H9 (cell line): ENCODE data around the gene TUBGCP6. TPM values are rescaled to one million over a fixed set of nuclear protein-coding genes. Genes with fewer than 3 reads are reported as not detected.

Source experiments
- DNase-seq: peaks from one replicate; pipeline ENCODE4 v3.0.0-alpha.2; 2017
- H2AFZ ChIP-seq: one replicate; pipeline ENCODE4 v1.6.1; 2013; ENCODE audit warnings: mild to moderate bottlenecking, low read length, control low read depth, moderate library complexity
- H2AK5ac ChIP-seq: 2 replicates; pipeline ENCODE4 v1.6.1; 2013; ENCODE audit warnings: low read length, control low read depth, mixed read lengths; ENCODE audit not compliant: insufficient read length
- H2BK120ac ChIP-seq: one replicate; pipeline ENCODE4 v1.6.1; 2013; ENCODE audit warnings: low read depth, mild to moderate bottlenecking, low read length, control low read depth, inconsistent platforms; ENCODE audit not compliant: poor library complexity, severe bottlenecking
- H2BK12ac ChIP-seq: 2 replicates; pipeline ENCODE4 v1.6.1; 2013; ENCODE audit warnings: low read length, control low read depth, mixed read lengths, low read depth; ENCODE audit not compliant: insufficient read length
- H2BK15ac ChIP-seq: 2 replicates; pipeline ENCODE4 v1.6.1; 2013; ENCODE audit warnings: low read depth, low read length, control low read depth
- H2BK20ac ChIP-seq: one replicate; pipeline ENCODE4 v1.6.1; 2013; ENCODE audit warnings: low read depth, mild to moderate bottlenecking, low read length, control low read depth, inconsistent platforms; ENCODE audit not compliant: poor library complexity, severe bottlenecking
- H2BK5ac ChIP-seq: 2 replicates; pipeline ENCODE4 v1.6.1; 2013; ENCODE audit warnings: low read length, control low read depth, mixed read lengths; ENCODE audit not compliant: insufficient read length
- H3K14ac ChIP-seq: 2 replicates; pipeline ENCODE4 v1.6.1; 2013; ENCODE audit warnings: low read length, control low read depth; ENCODE audit not compliant: insufficient read depth
- H3K18ac ChIP-seq: 2 replicates; pipeline ENCODE4 v1.6.1; 2013; ENCODE audit warnings: low read depth, mild to moderate bottlenecking, mixed read lengths, low read length, control low read depth; ENCODE audit not compliant: insufficient read length
- H3K23ac ChIP-seq: 2 replicates; pipeline ENCODE4 v1.6.1; 2013; ENCODE audit warnings: low read length, control low read depth, mixed read lengths, low read depth; ENCODE audit not compliant: insufficient read length
- H3K23me2 ChIP-seq: 2 replicates; pipeline ENCODE4 v1.6.1; 2013; ENCODE audit warnings: low read depth, mild to moderate bottlenecking, mixed read lengths, low read length, control low read depth; ENCODE audit not compliant: insufficient read length, poor library complexity, severe bottlenecking
- H3K27ac ChIP-seq: 2 replicates; pipeline ENCODE4 v1.5.1; 2013; ENCODE audit warnings: low read length, control low read depth, mixed read lengths, low read depth; ENCODE audit not compliant: insufficient read length
- H3K27me3 ChIP-seq: 2 replicates; pipeline ENCODE4 v1.6.1; 2013; ENCODE audit warnings: low read length, control low read depth, inconsistent platforms; ENCODE audit not compliant: insufficient read depth
- H3K4ac ChIP-seq: 2 replicates; pipeline ENCODE4 v1.6.1; 2013; ENCODE audit warnings: low read depth, mild to moderate bottlenecking, control low read depth, inconsistent platforms, low read length, moderate library complexity
- H3K4me1 ChIP-seq: 2 replicates; pipeline ENCODE4 v1.6.1; 2013; ENCODE audit warnings: low read length, control low read depth, inconsistent platforms; ENCODE audit not compliant: insufficient read depth
- H3K4me2 ChIP-seq: 2 replicates; pipeline ENCODE4 v1.6.1; 2013; ENCODE audit warnings: low read length, control low read depth, mixed read lengths; ENCODE audit not compliant: insufficient read length, insufficient read depth
- H3K56ac ChIP-seq: 2 replicates; pipeline ENCODE4 v1.6.1; 2013; ENCODE audit warnings: low read depth, mild to moderate bottlenecking, mixed read lengths, low read length, control low read depth; ENCODE audit not compliant: insufficient read length
- H3K79me1 ChIP-seq: 2 replicates; pipeline ENCODE4 v1.6.1; 2013; ENCODE audit warnings: low read depth, mild to moderate bottlenecking, moderate library complexity, low read length, control low read depth, inconsistent platforms; ENCODE audit not compliant: insufficient read depth, poor library complexity, severe bottlenecking
- H3K79me2 ChIP-seq: 2 replicates; pipeline ENCODE4 v1.6.1; 2013; ENCODE audit warnings: low read length, control low read depth, inconsistent platforms; ENCODE audit not compliant: insufficient read depth
- H3K9ac ChIP-seq: 2 replicates; pipeline ENCODE4 v1.6.1; 2013; ENCODE audit warnings: low read length, control low read depth, mixed read lengths; ENCODE audit not compliant: insufficient read length; ENCODE audit errors: extremely low read depth
- H3K9me3 ChIP-seq: one replicate; pipeline ENCODE4 v1.6.1; 2013; ENCODE audit warnings: low read depth, low read length, inconsistent platforms; ENCODE audit not compliant: control insufficient read depth
- H3T11ph ChIP-seq: one replicate; pipeline ENCODE4 v1.6.1; 2013; ENCODE audit warnings: mild to moderate bottlenecking, low read length, control low read depth, inconsistent platforms
- H4K20me1 ChIP-seq: one replicate; pipeline ENCODE4 v1.6.1; 2013; ENCODE audit not compliant: control insufficient read depth, insufficient read length, insufficient read depth
- H4K5ac ChIP-seq: 2 replicates; pipeline ENCODE4 v1.6.1; 2013; ENCODE audit warnings: low read depth, mild to moderate bottlenecking, mixed read lengths, low read length, control low read depth; ENCODE audit not compliant: insufficient read length
- H4K8ac ChIP-seq: replicated peaks from 2 replicates; pipeline ENCODE4 v1.6.1; 2013; ENCODE audit warnings: low read length, control low read depth, mixed read lengths, low read depth; ENCODE audit not compliant: insufficient read length
- H4K91ac ChIP-seq: 2 replicates; pipeline ENCODE4 v1.6.1; 2013; ENCODE audit warnings: low read depth, mild to moderate bottlenecking, moderate library complexity, mixed read lengths, low read length, control low read depth; ENCODE audit not compliant: insufficient read length
- H3K27ac Mint-ChIP-seq, 3 experiments: 2 replicates in 2 of 3; 3 replicates in 1 of 3; pipeline ENCODE4 v1.8.0; 2020 to 2021; ENCODE audit warnings: mixed read lengths in 3 of 3, mild to moderate bottlenecking in 1 of 3, moderate library complexity in 1 of 3
- H3K27me3 Mint-ChIP-seq: 2 replicates; pipeline ENCODE4 v1.8.0; 2021; ENCODE audit warnings: low read depth, mild to moderate bottlenecking, moderate library complexity, mixed read lengths
- H3K36me3 Mint-ChIP-seq, 3 experiments: 2 replicates in 2 of 3; 3 replicates in 1 of 3; pipeline ENCODE4 v1.8.0; 2020 to 2021; ENCODE audit warnings: low read depth in 3 of 3, mixed read lengths in 3 of 3; ENCODE audit not compliant: insufficient read depth in 1 of 3
- H3K4me1 Mint-ChIP-seq, 2 experiments: 2 replicates each; pipeline ENCODE4 v1.8.0; 2020; ENCODE audit warnings: mixed read lengths in 2 of 2
- H3K4me3 Mint-ChIP-seq, 2 experiments: 2 replicates in 1 of 2; 3 replicates in 1 of 2; pipeline ENCODE4 v1.8.0; 2020 to 2021; ENCODE audit warnings: mild to moderate bottlenecking in 2 of 2, mixed read lengths in 2 of 2, moderate library complexity in 1 of 2
- H3K9me3 Mint-ChIP-seq, 2 experiments: 2 replicates in 1 of 2; 3 replicates in 1 of 2; pipeline ENCODE4 v1.8.0; 2020; ENCODE audit warnings: mild to moderate bottlenecking in 2 of 2, mixed read lengths in 2 of 2, moderate library complexity in 1 of 2
- CTCF ChIP-seq: fragments of 200-600 bp; sonication (generic); conservative IDR thresholded peaks from 3 replicates; pipeline ENCODE4 v1.8.0; 2021; ENCODE audit warnings: antibody characterized with exemption, mild to moderate bottlenecking
- WGBS: extraction: QIAGEN DNeasy Blood & Tissue Kit; methylation state at CpG from one replicate; pipeline ENCODE4 v1.1.7; 2013; ENCODE audit warnings: missing lambda C conversion rate, low lambda C conversion rate, mixed read lengths; ENCODE audit not compliant: insufficient read length; ENCODE audit errors: extremely low coverage; 5-methylcytosine and 5-hydroxymethylcytosine counted together
- total RNA-seq: library from RNA; stranded (reverse); gene quantifications from 2 replicates; pipeline ENCODE4 v1.2.1, GENCODE V29; 2021

Gene TUBGCP6
- total RNA-seq, 1 experiment from 2014 or later: 29.0 TPM

- Histone ChIP-seq H2AK5ac (no peak overlapping the region), H2BK5ac (no peak overlapping the region), H2BK20ac (no peak overlapping the region), H3K23ac (no peak overlapping the region), H3K23me2 (peaks cover 35% of the 10 kb centered on the region), H4K8ac (no peak overlapping the region), H3K27me3 (no peaks in the 10 kb centered on the region), H3K9ac (no peak overlapping the region), H3K4me1 (no peaks in the 10 kb centered on the region), H2BK12ac (no peak overlapping the region), H2AFZ (no peak overlapping the region), H4K5ac (no peak overlapping the region), H3K18ac (peak overlapping the region; percentile 19), H3K14ac (peak overlapping the region; percentile 10; the same call in 1 of the 2 replicates), H3K4me2 (no peak overlapping the region), H3T11ph (no peak overlapping the region), H3K27ac (no peak overlapping the region), H2BK15ac (no peak overlapping the region), H4K91ac (no peak overlapping the region), H3K56ac (no peak overlapping the region), H4K20me1 (no peaks in the 10 kb centered on the region), H3K4ac (no peak overlapping the region), H2BK120ac (no peak overlapping the region), H3K9me3 (no peaks in the 10 kb centered on the region), H3K79me2 (peaks cover 6% of the 10 kb centered on the region; the same call in 1 of the 2 replicates), H3K79me1 (no peaks in the 10 kb centered on the region)
- H3K27ac Mint-ChIP-seq: peak overlapping the region; percentile 34 to 96 (median 71); a peak in 4 of 7 replicates
- no peaks in the 10 kb centered on the region for H3K9me3 Mint-ChIP-seq
- peaks cover 0 to 16% (median 5%) of the 10 kb centered on the region in 3 experiments; a peak in 3 of 7 replicates for H3K36me3 Mint-ChIP-seq
- H3K4me1 Mint-ChIP-seq: peaks cover 15 to 33% of the 10 kb centered on the region in 2 experiments
- H3K4me3 Mint-ChIP-seq: peak overlapping the region in 1 of 2 experiments; percentile 27; a peak in 2 of 5 replicates
- no peaks in the 10 kb centered on the region; the same call in 1 of the 2 replicates for H3K27me3 Mint-ChIP-seq
- WGBS: no CpG with 5 or more reads among the region's 16 CpGs
- no peak for TF ChIP-seq CTCF
- peak; percentile 94 for DNase-seq
These were observed 2.9 kb upstream of the TUBGCP6 start for GRCh38 chr22:50247748-50248147.
